CMK (cell line): ENCODE data around the gene POMP.
A peak's percentile ranks its signal among the peaks of the same experiment; 100 is the strongest.

Experiments
- DNase-seq: peaks from one replicate; pipeline ENCODE4 v3.0.0-alpha.2; 2010; ENCODE audit warnings: low read depth

Gene POMP

GRCh38 chr13:28658796-28659620, at the start of gene POMP:
Gene POMP (plus strand): TSS chr13:28659130. CDS start chr13:28659185, 55 bp downstream.
- peak; percentile 77 for DNase-seq

- DNase-seq: no peak
Observed at GRCh38 chr13:28609381-28609780, 49.5 kb upstream of the POMP start.

- DNase-seq: no peak
Observed at GRCh38 chr13:28609926-28610325, 49.0 kb upstream of the POMP start.

GRCh38 chr13:28610996-28611395, 47.9 kb upstream of the POMP start:
- DNase-seq: no peak

GRCh38 chr13:28611654-28612131, 47.2 kb upstream of the POMP start:
- DNase-seq: peak; percentile 71

- no peak for DNase-seq
Observed at GRCh38 chr13:28613562-28613961, 45.4 kb upstream of the POMP start.

- no peak for DNase-seq
Observed at GRCh38 chr13:28615916-28616446, 42.9 kb upstream of the POMP start.

GRCh38 chr13:28618230-28618994, 40.5 kb upstream of the POMP start:
- DNase-seq: no peak

GRCh38 chr13:28620011-28620830, 38.7 kb upstream of the POMP start:
- no peak for DNase-seq

- no peak for DNase-seq
Observed at GRCh38 chr13:28621449-28621848, 37.5 kb upstream of the POMP start.

GRCh38 chr13:28622286-28622685, 36.6 kb upstream of the POMP start:
- no peak for DNase-seq

- DNase-seq: no peak
Observed at GRCh38 chr13:28623782-28624706, 34.9 kb upstream of the POMP start.

- no peak for DNase-seq
Observed at GRCh38 chr13:28624707-28625432, 34.1 kb upstream of the POMP start.

GRCh38 chr13:28626266-28626665, 32.7 kb upstream of the POMP start:
- DNase-seq: no peak

GRCh38 chr13:28628241-28628640, 30.7 kb upstream of the POMP start:
- no peak for DNase-seq

GRCh38 chr13:28630869-28631268, 28.1 kb upstream of the POMP start:
- no peak for DNase-seq

- no peak for DNase-seq
Observed at GRCh38 chr13:28631801-28632200, 27.1 kb upstream of the POMP start.

GRCh38 chr13:28636069-28636468, 22.9 kb upstream of the POMP start:
- DNase-seq: no peak

- no peak for DNase-seq
Observed at GRCh38 chr13:28636677-28637317, 22.1 kb upstream of the POMP start.
